Measurements from ENCODE around the gene KLHL26.

- no peak for TF ChIP-seq CTCF (conservative IDR thresholded peaks at IDR 0.05 in 1 of 2, IDR thresholded peaks at IDR 0.05 in 1 of 2; ENCODE audit: extremely low read depth in 1 of 2, insufficient read depth in 1 of 2, low read depth in 1 of 2, low read length in 2 of 2)
- TF ChIP-seq EZH2 (IDR thresholded peaks at IDR 0.05; ENCODE audit: borderline replicate concordance, low read length), result peak; percentile 95
These were observed 26.1 kb upstream of the KLHL26 start for GRCh38 chr19:18610556-18611326.

Data from mammary epithelial cell (primary cell).